HEK293 (cell line): ENCODE results near the gene HLA-A.

Experiments used
- CTCF ChIA-PET: fragments of 350-600 bp; formaldehyde crosslinking; extraction: SDS; loops from one replicate; lab custom pipeline; 2021; ENCODE audit warnings: antibody characterized with exemption; lab: Yijun Ruan, JAX
- POLR2A ChIA-PET: fragments of 300-600 bp; formaldehyde crosslinking; extraction: SDS; loops from one replicate; lab custom pipeline; 2020; ENCODE audit warnings: antibody characterized with exemption, inconsistent platforms; lab: Yijun Ruan, JAX
- H3K27ac ChIP-seq: fragments of 200-500 bp; sonication (Bioruptor generic); 2 replicates; pipeline ENCODE4 v1.5.1; 2014; ENCODE audit warnings: low read depth, low read length, control low read depth, inconsistent platforms; ENCODE audit errors: extremely low read depth
- H3K36me3 ChIP-seq, 2 experiments: fragments of 200-500 bp in 1 of 2; sonication (Bioruptor generic) in 1 of 2; 1 replicate in 1 of 2; 2 replicates in 1 of 2; pipeline ENCODE4 v1.5.1; 2014 to 2017; ENCODE audit warnings: inconsistent platforms in 2 of 2, low read length in 2 of 2; ENCODE audit not compliant: control insufficient read depth in 2 of 2, insufficient read depth in 1 of 2
- H3K4me1 ChIP-seq: fragments of 200-500 bp; sonication (Bioruptor generic); 2 replicates; pipeline ENCODE4 v1.5.1; 2014; ENCODE audit warnings: mild to moderate bottlenecking, low read length, inconsistent platforms; ENCODE audit not compliant: control insufficient read depth, insufficient read depth
- H3K4me3 ChIP-seq: 2 replicates; pipeline ENCODE4 v1.5.1; 2011; ENCODE audit warnings: low read depth, mild to moderate bottlenecking, control low read depth, low read length, moderate library complexity
- H3K9me3 ChIP-seq: fragments of 200-500 bp; sonication (Bioruptor generic); 2 replicates; pipeline ENCODE4 v1.5.1; 2014; ENCODE audit warnings: low read depth, low read length, inconsistent platforms; ENCODE audit not compliant: control insufficient read depth, insufficient read depth
- KLF9 ChIP-seq: fragments of 450-650 bp; formaldehyde crosslinking; IDR thresholded peaks from 2 replicates; pipeline ENCODE4 v1.5.1; 2016; ENCODE audit warnings: missing biosample characterization, missing genetic modification characterization, low read depth
- PRDM1 ChIP-seq: fragments of 450-650 bp; formaldehyde crosslinking; IDR thresholded peaks from 2 replicates; pipeline ENCODE4; 2016; ENCODE audit warnings: missing biosample characterization, missing genetic modification characterization
- PRDM10 ChIP-seq: fragments of 450-650 bp; formaldehyde crosslinking; IDR thresholded peaks from 2 replicates; pipeline ENCODE4 v1.5.1; 2016; ENCODE audit warnings: missing biosample characterization, missing genetic modification characterization
- ZNF132 ChIP-seq: fragments of 450-650 bp; formaldehyde crosslinking; IDR thresholded peaks from 2 replicates; pipeline ENCODE4 v1.5.1; 2017; ENCODE audit warnings: missing biosample characterization, missing genetic modification characterization, borderline replicate concordance
- ZNF248 ChIP-seq: fragments of 450-650 bp; formaldehyde crosslinking; IDR thresholded peaks from 2 replicates; pipeline ENCODE4 v1.5.1; 2017; ENCODE audit warnings: missing biosample characterization, missing genetic modification characterization
- ZNF391 ChIP-seq: fragments of 450-650 bp; formaldehyde crosslinking; IDR thresholded peaks from 2 replicates; pipeline ENCODE4 v1.5.1; 2016; ENCODE audit warnings: low read depth, missing biosample characterization, missing genetic modification characterization, borderline replicate concordance
- ZNF423 ChIP-seq: fragments of 450-650 bp; formaldehyde crosslinking; IDR thresholded peaks from 2 replicates; pipeline ENCODE4 v1.5.1; 2016; ENCODE audit warnings: missing biosample characterization, missing genetic modification characterization
- ZNF544 ChIP-seq: fragments of 450-650 bp; formaldehyde crosslinking; IDR thresholded peaks from 2 replicates; pipeline ENCODE4 v1.5.0; 2017; ENCODE audit warnings: missing biosample characterization, missing genetic modification characterization
- ZNF555 ChIP-seq: fragments of 450-650 bp; formaldehyde crosslinking; conservative IDR thresholded peaks from 2 replicates; pipeline ENCODE4 v1.5.1; 2017; ENCODE audit warnings: missing biosample characterization, mild to moderate bottlenecking, missing genetic modification characterization, inconsistent platforms
- ZNF623 ChIP-seq: fragments of 450-650 bp; formaldehyde crosslinking; IDR thresholded peaks from 2 replicates; pipeline ENCODE4 v1.5.1; 2016; ENCODE audit warnings: missing biosample characterization, missing genetic modification characterization
- ZNF658 ChIP-seq: fragments of 450-650 bp; formaldehyde crosslinking; IDR thresholded peaks from 2 replicates; pipeline ENCODE4; 2016; ENCODE audit warnings: missing biosample characterization, missing genetic modification characterization
- TF ChIP-seq, protein P1 (sequence below): fragments of 450-650 bp; formaldehyde crosslinking; IDR thresholded peaks from 2 replicates; pipeline ENCODE4 v1.5.1; 2017; ENCODE audit warnings: missing biosample characterization, missing genetic modification characterization
- TF ChIP-seq, protein P2 (sequence below): fragments of 450-650 bp; formaldehyde crosslinking; IDR thresholded peaks from 2 replicates; pipeline ENCODE4 v1.5.1; 2017; ENCODE audit warnings: missing biosample characterization, missing genetic modification characterization

HLA-A gene

DNA sequence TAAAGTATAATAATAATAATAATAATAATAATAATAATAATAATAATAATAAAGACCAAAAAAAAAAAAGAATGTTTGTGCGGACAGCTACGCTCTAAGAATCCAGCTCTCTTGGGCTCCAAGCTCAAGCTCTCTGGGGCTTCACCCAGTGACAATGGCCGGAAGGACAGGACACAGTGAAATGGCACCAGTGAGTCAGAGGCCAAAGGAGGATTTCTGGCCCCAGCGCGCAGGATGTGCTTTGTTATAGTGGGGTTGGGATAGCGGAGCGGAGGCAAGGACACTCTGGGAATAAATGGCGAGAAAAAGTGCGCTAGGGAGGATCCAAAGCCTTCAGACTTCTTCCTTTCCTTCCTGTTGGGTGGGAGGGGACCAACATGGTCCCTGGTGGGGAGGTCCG, 38.2 kb downstream of the HLA-A start (continued):
- TF ChIP-seq KLF9 (tag by site-specific recombination) (no peak), ZNF623 (tag by site-specific recombination) (no peak), ZNF423 (no peak), ZNF658 (tag by site-specific recombination) (no peak), ZNF248 (tag by site-specific recombination) (no peak), ZNF555 (no peak)
- TF ChIP-seq, protein P1, sequence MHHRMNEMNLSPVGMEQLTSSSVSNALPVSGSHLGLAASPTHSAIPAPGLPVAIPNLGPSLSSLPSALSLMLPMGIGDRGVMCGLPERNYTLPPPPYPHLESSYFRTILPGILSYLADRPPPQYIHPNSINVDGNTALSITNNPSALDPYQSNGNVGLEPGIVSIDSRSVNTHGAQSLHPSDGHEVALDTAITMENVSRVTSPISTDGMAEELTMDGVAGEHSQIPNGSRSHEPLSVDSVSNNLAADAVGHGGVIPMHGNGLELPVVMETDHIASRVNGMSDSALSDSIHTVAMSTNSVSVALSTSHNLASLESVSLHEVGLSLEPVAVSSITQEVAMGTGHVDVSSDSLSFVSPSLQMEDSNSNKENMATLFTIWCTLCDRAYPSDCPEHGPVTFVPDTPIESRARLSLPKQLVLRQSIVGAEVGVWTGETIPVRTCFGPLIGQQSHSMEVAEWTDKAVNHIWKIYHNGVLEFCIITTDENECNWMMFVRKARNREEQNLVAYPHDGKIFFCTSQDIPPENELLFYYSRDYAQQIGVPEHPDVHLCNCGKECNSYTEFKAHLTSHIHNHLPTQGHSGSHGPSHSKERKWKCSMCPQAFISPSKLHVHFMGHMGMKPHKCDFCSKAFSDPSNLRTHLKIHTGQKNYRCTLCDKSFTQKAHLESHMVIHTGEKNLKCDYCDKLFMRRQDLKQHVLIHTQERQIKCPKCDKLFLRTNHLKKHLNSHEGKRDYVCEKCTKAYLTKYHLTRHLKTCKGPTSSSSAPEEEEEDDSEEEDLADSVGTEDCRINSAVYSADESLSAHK, result no peak

DNA sequence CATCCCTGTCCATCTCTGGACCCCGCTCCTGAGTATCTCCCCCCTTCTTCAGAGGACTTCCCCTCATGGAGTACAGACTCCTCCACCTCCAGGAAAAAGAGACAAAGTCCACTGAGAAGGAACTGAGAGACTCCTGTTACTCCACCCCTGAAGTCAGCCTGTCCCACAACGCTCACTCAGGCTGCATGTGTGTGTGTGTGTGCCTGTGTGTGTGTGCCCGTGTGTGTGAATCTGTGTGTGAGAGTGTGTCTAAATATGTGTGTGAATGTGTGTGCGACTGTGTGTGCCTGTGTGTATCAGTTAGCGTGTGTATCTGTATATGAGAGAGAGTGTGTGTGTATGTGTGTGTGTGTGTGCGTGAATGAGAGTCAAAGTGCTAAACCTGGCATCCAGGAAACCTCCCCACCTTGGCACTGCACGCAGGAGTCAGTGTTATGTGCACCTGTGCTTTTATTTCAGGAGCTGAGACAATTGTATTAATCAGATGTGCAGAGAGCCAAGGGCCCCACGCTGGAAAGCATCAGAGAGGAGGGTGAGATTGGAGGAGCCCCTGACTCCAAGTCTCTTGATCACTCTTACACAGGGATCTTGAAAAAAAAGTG, 39.0 kb downstream of the HLA-A start:
- CTCF ChIA-PET, result interaction anchor here (0.9 to 1.0 kb wide), 2 partner anchors 14 to 328 kb away, joined by 3 read pairs; no protein-coding TSS in a partner anchor
- no peak overlapping the region for H3K4me3 ChIP-seq
- H3K36me3 ChIP-seq, result no peaks in the 10 kb centered on the region
- no peak overlapping the region for H3K27ac ChIP-seq
- no peaks in the 10 kb centered on the region for H3K4me1 ChIP-seq
- 0 out of 2 replicates have a peak, but pooled peaks have one; percentile 6 for TF ChIP-seq PRDM1 (tag by site-specific recombination)
- TF ChIP-seq ZNF544, result no peak
- no peak for TF ChIP-seq ZNF391
- no peak for TF ChIP-seq ZNF132 (tag by site-specific recombination)
- TF ChIP-seq, protein P2, sequence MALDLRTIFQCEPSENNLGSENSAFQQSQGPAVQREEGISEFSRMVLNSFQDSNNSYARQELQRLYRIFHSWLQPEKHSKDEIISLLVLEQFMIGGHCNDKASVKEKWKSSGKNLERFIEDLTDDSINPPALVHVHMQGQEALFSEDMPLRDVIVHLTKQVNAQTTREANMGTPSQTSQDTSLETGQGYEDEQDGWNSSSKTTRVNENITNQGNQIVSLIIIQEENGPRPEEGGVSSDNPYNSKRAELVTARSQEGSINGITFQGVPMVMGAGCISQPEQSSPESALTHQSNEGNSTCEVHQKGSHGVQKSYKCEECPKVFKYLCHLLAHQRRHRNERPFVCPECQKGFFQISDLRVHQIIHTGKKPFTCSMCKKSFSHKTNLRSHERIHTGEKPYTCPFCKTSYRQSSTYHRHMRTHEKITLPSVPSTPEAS (tag by site-specific recombination), result peak; percentile 96
- POLR2A ChIA-PET, result no interaction called here
- H3K9me3 ChIP-seq, result no peaks in the 10 kb centered on the region

DNA sequence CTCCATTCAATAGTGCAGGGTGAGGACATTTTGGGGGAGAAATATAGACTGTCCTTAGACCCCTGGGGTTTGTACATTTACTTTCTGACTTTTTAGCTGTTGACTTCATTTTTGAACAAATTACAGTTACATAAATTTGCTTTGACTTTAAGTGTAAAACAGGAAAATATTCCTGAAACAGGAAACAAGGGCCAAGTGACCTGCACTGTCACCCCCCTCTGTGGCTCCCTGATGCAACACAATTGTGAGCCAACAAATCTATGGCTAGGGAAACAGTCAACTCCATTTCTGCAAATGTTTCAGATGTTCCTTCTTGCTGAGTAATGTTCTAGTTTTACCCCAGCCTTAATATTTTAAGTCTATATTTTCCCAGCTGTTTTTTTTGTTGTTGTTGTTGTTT, 39.8 kb downstream of the HLA-A start:
- H3K27ac ChIP-seq, result no peak overlapping the region
- CTCF ChIA-PET, result interaction anchor here (0.9 to 1.0 kb wide), 2 partner anchors 15 to 329 kb away, joined by 3 read pairs; no protein-coding TSS in a partner anchor
- no peaks in the 10 kb centered on the region for H3K9me3 ChIP-seq
- TF ChIP-seq, protein P2 (tag by site-specific recombination), result no peak
- TF ChIP-seq PRDM10, result peak; percentile 53
- POLR2A ChIA-PET, result no interaction called here
- H3K4me3 ChIP-seq, result no peak overlapping the region
- no peaks in the 10 kb centered on the region for H3K4me1 ChIP-seq
- H3K36me3 ChIP-seq, result no peaks in the 10 kb centered on the region
